ENCODE data around the gene KCTD16. TPM values are rescaled to one million over a fixed set of nuclear protein-coding genes. Genes with fewer than 3 reads are reported as not detected.

KCTD16 gene
- total and polyA plus RNA-seq, 2 donors from 2014 or later: 0.24 to 2.5 TPM

DNA sequence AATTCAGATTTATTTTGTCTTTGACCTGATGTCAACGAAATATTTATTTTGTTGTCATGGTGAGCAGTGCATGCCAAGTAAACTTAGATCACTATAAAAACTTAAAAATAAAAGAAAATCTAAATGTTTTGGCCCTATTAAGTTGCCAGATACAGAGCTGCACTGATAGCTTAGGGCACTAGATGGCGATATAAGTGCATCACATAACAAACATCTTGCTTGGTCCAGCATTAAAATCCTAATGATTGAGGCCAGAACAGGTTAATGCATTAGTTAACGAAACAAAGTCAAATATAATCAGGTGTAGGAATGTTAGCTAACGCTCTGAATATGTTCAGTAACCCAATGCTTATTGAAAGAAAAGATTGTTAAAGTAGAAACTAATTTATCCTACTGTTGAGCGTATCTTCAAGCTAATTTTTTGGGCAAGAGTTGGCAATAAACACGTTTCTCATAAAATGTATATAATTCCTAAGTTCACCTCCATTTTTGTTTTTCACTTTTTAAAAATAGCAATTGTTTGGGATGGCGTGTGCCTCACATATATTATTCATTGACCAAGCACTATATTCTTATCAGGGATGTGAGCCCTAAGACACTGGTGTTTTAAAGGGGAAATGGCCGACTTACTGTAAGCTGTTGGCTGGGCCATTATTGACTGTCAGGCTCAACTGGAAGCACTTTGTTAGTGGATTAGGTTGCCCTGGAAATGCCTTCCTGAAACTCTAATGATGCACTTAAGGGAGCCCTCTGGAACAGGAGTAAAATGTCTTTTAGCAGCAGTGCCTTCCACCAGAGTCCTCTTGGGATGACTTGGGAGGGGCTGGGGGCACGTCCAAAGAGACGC is 33.3 kb downstream of the KCTD16 start:
- TF ChIP-seq, protein P1, sequence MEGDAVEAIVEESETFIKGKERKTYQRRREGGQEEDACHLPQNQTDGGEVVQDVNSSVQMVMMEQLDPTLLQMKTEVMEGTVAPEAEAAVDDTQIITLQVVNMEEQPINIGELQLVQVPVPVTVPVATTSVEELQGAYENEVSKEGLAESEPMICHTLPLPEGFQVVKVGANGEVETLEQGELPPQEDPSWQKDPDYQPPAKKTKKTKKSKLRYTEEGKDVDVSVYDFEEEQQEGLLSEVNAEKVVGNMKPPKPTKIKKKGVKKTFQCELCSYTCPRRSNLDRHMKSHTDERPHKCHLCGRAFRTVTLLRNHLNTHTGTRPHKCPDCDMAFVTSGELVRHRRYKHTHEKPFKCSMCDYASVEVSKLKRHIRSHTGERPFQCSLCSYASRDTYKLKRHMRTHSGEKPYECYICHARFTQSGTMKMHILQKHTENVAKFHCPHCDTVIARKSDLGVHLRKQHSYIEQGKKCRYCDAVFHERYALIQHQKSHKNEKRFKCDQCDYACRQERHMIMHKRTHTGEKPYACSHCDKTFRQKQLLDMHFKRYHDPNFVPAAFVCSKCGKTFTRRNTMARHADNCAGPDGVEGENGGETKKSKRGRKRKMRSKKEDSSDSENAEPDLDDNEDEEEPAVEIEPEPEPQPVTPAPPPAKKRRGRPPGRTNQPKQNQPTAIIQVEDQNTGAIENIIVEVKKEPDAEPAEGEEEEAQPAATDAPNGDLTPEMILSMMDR (IDR thresholded peaks at IDR 0.05; ENCODE audit: borderline replicate concordance, extremely low read depth, insufficient read depth): peak; percentile 93
- no peak overlapping the region for H3K9ac ChIP-seq (ENCODE audit: low read length in 3 of 3)
- DNase-seq: peak in 3 of 5 donors; percentile 60 to 87 (median 84)
- no peaks in the 10 kb centered on the region for H3K4me1 ChIP-seq (ENCODE audit: control insufficient read depth in 2 of 3, insufficient read depth in 2 of 3, low read depth in 1 of 3, low read length in 3 of 3)
- peak; percentile 98 for FAIRE-seq
- no peaks in the 10 kb centered on the region for H3K36me3 ChIP-seq (ENCODE audit: control insufficient read depth in 2 of 3, insufficient read depth in 3 of 3, low read length in 3 of 3)
- no peak overlapping the region for H3K27ac ChIP-seq (ENCODE audit: low read depth in 2 of 2, low read length in 2 of 2)
- intact Hi-C loops (cut with DNase I): no loop called here
- no peaks in the 10 kb centered on the region for H3K27me3 ChIP-seq (ENCODE audit: control insufficient read depth, insufficient read depth, low read length)
- H3K9me3 ChIP-seq (ENCODE audit: control insufficient read depth in 2 of 3, insufficient read depth in 1 of 3, low read length in 3 of 3): no peaks in the 10 kb centered on the region
- H3K4me3 ChIP-seq (ENCODE audit: low read length in 3 of 3): no peak overlapping the region

DNA sequence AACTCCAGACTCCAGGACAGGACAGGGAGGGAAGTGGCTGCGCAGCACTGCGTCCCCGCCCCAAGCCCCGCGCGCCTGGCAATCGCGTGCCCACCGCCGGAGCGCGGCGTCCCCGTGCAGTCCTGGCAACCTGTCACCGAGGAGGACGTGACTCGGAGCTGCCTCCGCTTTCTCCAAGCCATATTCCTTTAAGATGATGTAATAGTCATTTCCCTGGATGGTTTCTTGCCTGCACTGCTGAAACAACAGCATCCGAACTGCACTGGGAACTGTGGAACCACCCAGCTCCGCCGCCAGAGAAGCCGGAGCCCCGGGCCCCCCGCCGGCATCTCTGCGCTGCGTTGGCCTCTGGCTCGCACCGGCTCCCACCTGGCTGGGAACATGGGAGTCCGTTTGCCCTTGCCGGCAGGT is 34.5 kb downstream of the KCTD16 start:
- peak; percentile 51 to 75 (median 64) for DNase-seq
- TF ChIP-seq, protein P1 (IDR thresholded peaks at IDR 0.05; ENCODE audit: borderline replicate concordance, extremely low read depth, insufficient read depth): no peak
- Histone ChIP-seq H3K36me3 (ENCODE audit: control insufficient read depth in 2 of 3, insufficient read depth in 3 of 3, low read length in 3 of 3) (no peaks in the 10 kb centered on the region), H3K27me3 (ENCODE audit: control insufficient read depth, insufficient read depth, low read length) (no peaks in the 10 kb centered on the region), H3K9me3 (ENCODE audit: control insufficient read depth in 2 of 3, insufficient read depth in 1 of 3, low read length in 3 of 3) (no peaks in the 10 kb centered on the region), H3K4me1 (ENCODE audit: control insufficient read depth in 2 of 3, insufficient read depth in 2 of 3, low read depth in 1 of 3, low read length in 3 of 3) (no peaks in the 10 kb centered on the region), H3K4me3 (ENCODE audit: low read length in 3 of 3) (peak overlapping the region in 2 of 3 donors; percentile 49 to 53), H3K27ac (ENCODE audit: low read depth in 2 of 2, low read length in 2 of 2) (no peak overlapping the region), H3K9ac (ENCODE audit: low read length in 3 of 3) (peak overlapping the region in 1 of 3 donors; percentile 3)
- no peak for FAIRE-seq
- intact Hi-C loops (cut with DNase I): no loop called here

GRCh38 chr5:144206141-144206540 is 35.5 kb downstream of the KCTD16 start:
- no peak for DNase-seq
- no peak overlapping the region for H3K4me3 ChIP-seq (ENCODE audit: low read length in 3 of 3)
- no peak overlapping the region for H3K27ac ChIP-seq (ENCODE audit: low read depth in 2 of 2, low read length in 2 of 2)
- intact Hi-C loops (cut with DNase I): no loop called here
- TF ChIP-seq, protein P1 (IDR thresholded peaks at IDR 0.05; ENCODE audit: borderline replicate concordance, extremely low read depth, insufficient read depth): no peak
- no peak for FAIRE-seq
- H3K36me3 ChIP-seq (ENCODE audit: control insufficient read depth in 2 of 3, insufficient read depth in 3 of 3, low read length in 3 of 3): no peaks in the 10 kb centered on the region
- H3K9me3 ChIP-seq (ENCODE audit: control insufficient read depth in 2 of 3, insufficient read depth in 1 of 3, low read length in 3 of 3): no peaks in the 10 kb centered on the region
- no peaks in the 10 kb centered on the region for H3K27me3 ChIP-seq (ENCODE audit: control insufficient read depth, insufficient read depth, low read length)
- no peak overlapping the region for H3K9ac ChIP-seq (ENCODE audit: low read length in 3 of 3)
- no peaks in the 10 kb centered on the region for H3K4me1 ChIP-seq (ENCODE audit: control insufficient read depth in 2 of 3, insufficient read depth in 2 of 3, low read depth in 1 of 3, low read length in 3 of 3)
